ENCODE data around the gene SNAPC4. TPM values are rescaled to one million over a fixed set of nuclear protein-coding genes. Genes with fewer than 3 reads are reported as not detected.

The SNAPC4 gene
- total and polyA plus RNA-seq, 5 experiments from 2014 or later, result 0.90 to 15.6 (median 2.0) TPM

DNA sequence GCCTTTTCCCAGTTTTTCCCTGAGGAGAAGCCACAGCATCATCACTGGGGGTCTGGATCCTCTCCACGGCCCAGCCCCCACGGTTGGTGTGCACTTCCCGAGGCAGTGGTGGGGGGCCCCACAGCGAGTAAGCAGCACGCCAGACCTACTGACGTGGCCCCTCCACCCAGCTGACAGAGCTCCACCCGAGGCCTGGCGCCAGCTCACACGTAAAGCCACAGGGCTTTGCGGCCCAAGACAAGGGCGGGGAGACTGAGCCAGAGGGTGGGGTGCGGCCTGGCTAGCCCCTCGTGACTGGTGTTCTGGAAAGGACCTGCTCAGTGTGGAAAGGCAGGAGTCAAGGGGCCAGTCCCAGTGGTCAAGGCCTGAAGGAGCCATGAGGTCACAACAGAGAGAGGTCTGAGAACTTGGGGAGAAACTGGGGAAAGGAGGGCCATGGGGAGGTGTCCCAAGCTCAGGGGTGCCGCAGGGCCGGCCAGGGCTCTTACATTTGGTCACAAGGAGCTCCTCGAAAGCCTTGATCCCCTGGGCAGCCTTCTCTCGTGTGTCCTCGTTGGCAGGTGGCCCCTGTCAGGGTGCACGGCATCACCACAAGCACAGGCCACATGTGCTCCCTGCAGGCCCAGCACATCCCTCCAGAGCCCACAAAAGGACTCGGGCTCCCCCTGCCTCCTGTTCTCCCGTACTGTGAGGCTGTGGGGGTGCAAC is 5.5 kb downstream of the SNAPC4 start:
- Mint-ChIP-seq H3K9me3 (no peaks in the 10 kb centered on the region), H3K27me3 (no peaks in the 10 kb centered on the region), H3K4me3 (no peak overlapping the region), H3K4me1 (peaks cover 5 to 16% (median 13%) of the 10 kb centered on the region in 4 donors), H3K27ac (no peak overlapping the region), H3K36me3 (peaks cover 4 to 51% (median 4%) of the 10 kb centered on the region in 3 donors)
- ATAC-seq (no peak), DNase-seq (no peak)
- POLR2A ChIA-PET, result no interaction called here

DNA sequence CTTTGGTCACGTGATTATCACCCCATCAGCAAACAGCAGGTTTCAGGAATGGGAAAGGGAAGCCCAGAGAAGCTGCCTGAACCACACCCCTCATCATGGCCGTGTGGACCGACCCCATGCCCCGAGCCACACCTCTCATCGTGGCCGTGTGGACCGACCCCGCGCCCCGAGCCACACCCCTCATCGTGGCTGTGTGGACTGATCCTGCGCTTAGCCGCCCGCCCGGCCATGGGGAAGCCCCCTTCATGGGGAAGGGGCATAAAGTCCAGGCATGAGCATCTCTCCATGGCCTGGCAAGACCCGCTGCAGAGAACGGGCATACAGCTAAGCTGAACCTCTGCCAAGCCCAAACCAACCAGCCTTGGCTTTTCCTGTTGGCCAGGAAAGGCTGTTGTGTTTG is 6.4 kb downstream of the SNAPC4 start:
- no peaks in the 10 kb centered on the region for H3K9me3 Mint-ChIP-seq
- DNase-seq, result no peak
- H3K4me3 Mint-ChIP-seq, result no peak overlapping the region
- peaks cover 4 to 61% (median 4%) of the 10 kb centered on the region in 3 donors for H3K36me3 Mint-ChIP-seq
- H3K4me1 Mint-ChIP-seq, result peaks cover 2 to 8% (median 4%) of the 10 kb centered on the region in 4 donors
- no peaks in the 10 kb centered on the region for H3K27me3 Mint-ChIP-seq
- POLR2A ChIA-PET, result no interaction called here
- no peak for ATAC-seq
- H3K27ac Mint-ChIP-seq, result no peak overlapping the region

DNA sequence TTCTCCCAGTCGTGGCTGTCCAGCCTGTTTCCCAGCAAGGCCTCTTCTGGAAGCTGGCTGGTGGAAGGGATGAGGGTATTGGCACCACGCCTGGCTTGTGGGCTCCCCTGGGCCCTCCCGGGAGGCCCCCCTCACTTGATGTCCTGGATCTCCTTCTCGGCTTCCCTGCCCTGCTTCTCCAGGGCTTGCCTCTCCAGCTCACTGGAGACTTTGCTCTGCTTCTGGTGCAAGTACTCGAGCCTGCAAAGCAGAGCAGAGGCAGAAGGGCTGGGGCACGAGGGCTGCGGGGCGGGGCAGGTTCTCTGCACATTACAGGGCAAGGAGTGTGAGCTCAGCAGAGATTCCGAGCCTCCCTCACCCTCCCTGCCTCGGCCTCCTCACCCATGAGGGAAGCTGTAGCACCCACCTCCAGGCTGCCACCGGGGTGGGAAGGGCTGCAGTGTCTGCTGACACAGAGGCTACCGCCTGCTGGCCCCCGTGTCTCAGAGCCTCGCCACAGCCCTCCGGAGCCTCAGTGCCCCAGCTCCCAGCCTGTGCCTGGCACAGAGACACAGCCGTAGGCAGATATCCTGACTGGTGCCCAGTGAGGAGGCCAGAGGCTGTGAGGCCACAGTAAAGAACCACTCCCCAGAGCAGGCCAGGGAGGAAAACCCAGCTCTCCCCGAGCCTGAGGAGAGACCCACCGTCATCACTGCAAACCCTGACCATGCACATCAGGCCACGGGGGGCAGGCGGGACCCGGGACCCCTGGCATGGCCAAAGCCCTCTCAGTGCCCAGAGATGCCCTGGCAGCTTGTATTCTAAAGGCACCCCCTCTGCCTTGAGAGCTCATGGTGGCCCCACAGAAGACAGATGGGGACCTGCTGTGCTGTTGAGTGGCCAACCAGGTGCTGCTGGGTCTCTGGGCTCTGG is 7.2 kb downstream of the SNAPC4 start:
- peaks cover 0 to 5% (median under 1%) of the 10 kb centered on the region in 4 donors for H3K4me1 Mint-ChIP-seq
- no peak overlapping the region for H3K27ac Mint-ChIP-seq
- H3K36me3 Mint-ChIP-seq, result peaks cover 4 to 68% (median 8%) of the 10 kb centered on the region in 3 donors
- no peaks in the 10 kb centered on the region for H3K9me3 Mint-ChIP-seq
- POLR2A ChIA-PET, result no interaction called here
- no peak for DNase-seq
- no peak for ATAC-seq
- no peaks in the 10 kb centered on the region for H3K27me3 Mint-ChIP-seq
- H3K4me3 Mint-ChIP-seq, result no peak overlapping the region

DNA sequence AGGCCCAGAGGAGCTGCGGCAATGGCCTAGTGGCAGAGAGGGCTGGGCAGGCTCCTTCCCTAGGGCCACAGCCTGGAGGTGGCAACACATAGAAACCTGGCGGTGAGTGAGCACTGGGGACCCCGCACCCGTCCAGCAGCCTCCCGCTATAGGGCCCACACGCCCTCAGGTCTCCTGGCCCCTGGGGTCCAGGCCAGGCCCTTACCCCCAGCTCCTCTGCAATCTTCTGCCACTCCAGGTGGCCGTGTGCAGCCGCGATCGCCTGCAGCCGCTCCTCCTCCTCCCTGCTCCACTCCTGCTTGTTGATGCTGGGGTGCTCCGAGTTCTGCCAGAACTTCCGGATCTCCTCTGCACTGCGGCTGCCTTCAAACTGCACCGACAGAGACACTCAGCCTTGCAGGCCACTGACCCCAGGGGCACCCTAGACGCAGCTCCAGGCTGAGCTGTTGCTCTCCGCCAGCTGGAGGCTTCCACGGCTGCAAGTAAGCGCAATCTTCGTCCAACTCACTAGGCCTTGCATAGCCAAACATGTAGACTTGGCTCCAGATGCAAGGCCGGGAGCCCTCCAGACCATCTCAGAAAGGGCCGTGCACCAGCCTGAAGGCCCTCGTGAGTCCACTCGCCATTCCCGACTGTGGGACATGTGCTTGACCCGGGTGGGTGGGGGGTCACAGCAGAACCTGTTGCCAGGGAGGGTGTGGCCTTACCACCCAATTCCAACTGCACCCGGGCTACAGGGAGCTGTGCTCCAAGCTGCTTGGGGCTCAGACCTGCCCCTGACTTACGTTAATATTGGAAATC is 8.0 kb downstream of the SNAPC4 start:
- no peaks in the 10 kb centered on the region for H3K27me3 Mint-ChIP-seq
- H3K36me3 Mint-ChIP-seq, result peaks cover 4 to 74% (median 15%) of the 10 kb centered on the region in 3 donors
- ATAC-seq (no peak), DNase-seq (no peak)
- H3K27ac Mint-ChIP-seq, result peak overlapping the region in 1 of 10 donors; percentile 29
- H3K9me3 Mint-ChIP-seq, result no peaks in the 10 kb centered on the region
- POLR2A ChIA-PET, result no interaction called here
- peaks cover 0 to 2% (median under 1%) of the 10 kb centered on the region in 4 donors for H3K4me1 Mint-ChIP-seq
- no peak overlapping the region for H3K4me3 Mint-ChIP-seq

DNA sequence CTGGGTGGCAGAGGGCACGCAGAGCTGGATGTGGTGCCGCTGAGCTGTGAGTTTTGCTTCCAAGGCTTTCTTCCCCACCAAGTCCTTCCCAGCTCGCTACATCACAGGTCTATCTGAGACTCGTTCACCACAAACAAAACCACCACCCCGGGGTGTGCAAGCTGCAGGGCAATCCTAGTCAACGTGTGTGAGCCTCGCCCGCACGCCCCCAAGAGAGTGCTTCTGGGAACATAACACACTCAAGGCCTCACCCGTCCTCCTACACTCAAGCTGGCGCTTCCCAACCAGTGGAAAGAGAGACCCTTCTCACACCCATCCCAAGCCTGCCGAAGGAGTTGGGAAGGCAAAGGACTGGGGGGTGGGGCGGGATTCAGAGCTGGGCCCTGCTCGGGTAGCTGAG is 10.6 kb downstream of the SNAPC4 start:
- Mint-ChIP-seq H3K27me3 (no peaks in the 10 kb centered on the region), H3K9me3 (no peaks in the 10 kb centered on the region), H3K4me1 (peaks cover 8 to 16% (median 16%) of the 10 kb centered on the region in 4 donors), H3K27ac (no peak overlapping the region), H3K4me3 (no peak overlapping the region), H3K36me3 (peaks cover 4 to 74% (median 21%) of the 10 kb centered on the region in 3 donors)
- DNase-seq (no peak), ATAC-seq (no peak)
- POLR2A ChIA-PET, result interaction anchor here (1.7 kb wide), 1 partner anchor 21 kb away, joined by 5 read pairs; the partner anchor contains the start of genes ENTR1 and PMPCA

DNA sequence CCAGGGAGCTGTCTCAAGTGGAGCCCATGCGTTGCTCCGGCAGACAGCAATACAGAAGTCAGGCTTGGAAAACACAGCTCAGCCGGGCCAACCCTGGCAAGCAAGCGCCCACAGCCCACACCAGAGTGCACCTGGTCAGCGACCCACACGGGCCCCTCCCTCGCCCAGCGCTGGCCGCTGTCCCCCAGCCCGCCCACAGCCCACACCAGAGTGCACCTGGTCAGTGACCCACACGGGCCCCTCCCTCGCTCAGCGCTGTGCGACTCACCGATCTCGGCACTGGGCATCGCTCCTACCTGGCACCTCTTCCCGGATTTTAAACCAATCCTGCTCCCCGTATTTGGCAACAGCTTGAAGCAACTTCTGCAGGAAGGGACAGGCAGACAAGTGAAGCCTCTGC is 12.8 kb downstream of the SNAPC4 start:
- H3K27ac Mint-ChIP-seq, result no peak overlapping the region
- POLR2A ChIA-PET, result no interaction called here
- no peaks in the 10 kb centered on the region for H3K27me3 Mint-ChIP-seq
- H3K9me3 Mint-ChIP-seq, result no peaks in the 10 kb centered on the region
- H3K4me1 Mint-ChIP-seq, result peaks cover 8 to 20% (median 16%) of the 10 kb centered on the region in 4 donors
- no peak for ATAC-seq
- H3K4me3 Mint-ChIP-seq, result no peak overlapping the region
- peaks cover 4 to 80% (median 22%) of the 10 kb centered on the region in 3 donors for H3K36me3 Mint-ChIP-seq
- no peak for DNase-seq

DNA sequence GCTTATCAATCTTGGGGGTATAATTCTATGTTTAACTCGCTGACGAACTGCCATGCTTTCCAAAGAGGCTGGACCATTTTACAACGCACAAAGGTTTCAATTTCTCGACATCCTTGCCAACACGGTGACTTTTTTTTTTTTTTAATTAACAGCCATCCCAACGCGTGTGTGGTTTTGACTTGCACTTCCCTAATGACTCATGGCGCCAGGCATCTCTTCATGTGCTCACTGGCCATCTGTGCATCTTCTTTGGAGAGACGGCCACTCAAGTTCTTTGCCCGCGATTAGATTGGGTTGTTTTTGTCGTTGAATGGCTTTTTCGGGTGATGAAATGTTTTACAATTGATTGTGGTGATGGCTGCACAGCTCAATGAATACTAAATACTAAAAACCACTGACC is 14.0 kb downstream of the SNAPC4 start:
- DNase-seq, result no peak
- H3K4me1 Mint-ChIP-seq, result peaks cover 7 to 20% (median 16%) of the 10 kb centered on the region in 4 donors
- peak overlapping the region in 1 of 10 donors; percentile 50 for H3K27ac Mint-ChIP-seq
- POLR2A ChIA-PET, result interaction anchor here (0.7 kb wide), 1 partner anchor 1323 kb away, joined by 3 read pairs; no protein-coding TSS in a partner anchor
- no peaks in the 10 kb centered on the region for H3K27me3 Mint-ChIP-seq
- H3K9me3 Mint-ChIP-seq, result no peaks in the 10 kb centered on the region
- no peak for ATAC-seq
- H3K4me3 Mint-ChIP-seq, result no peak overlapping the region
- peaks cover 4 to 72% (median 19%) of the 10 kb centered on the region in 3 donors for H3K36me3 Mint-ChIP-seq

DNA sequence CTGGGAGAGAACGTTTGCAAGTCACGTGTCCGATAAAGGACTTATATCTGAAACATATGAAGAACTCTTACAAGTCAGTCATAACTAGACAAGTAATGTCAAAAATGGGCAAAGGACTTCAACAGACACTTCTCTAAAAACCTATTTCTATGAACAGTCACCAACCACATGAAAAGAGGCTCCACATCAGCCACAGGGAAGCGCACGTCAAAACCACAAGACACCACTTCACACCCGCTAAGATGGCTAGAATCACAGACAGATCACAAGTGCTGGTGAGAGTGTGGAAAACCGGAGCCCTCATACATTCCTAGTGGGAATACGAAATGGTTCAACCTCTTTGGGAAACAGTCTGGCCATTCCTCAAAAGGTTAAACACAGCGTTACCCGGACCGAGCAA is 15.0 kb downstream of the SNAPC4 start:
- DNase-seq (peak in 3 of 10 donors; percentile 32 to 53 (median 48)), ATAC-seq (peak; percentile 84 to 96)
- Mint-ChIP-seq H3K27me3 (no peaks in the 10 kb centered on the region), H3K9me3 (no peaks in the 10 kb centered on the region), H3K36me3 (peaks cover 4 to 65% (median 19%) of the 10 kb centered on the region in 3 donors), H3K27ac (peak overlapping the region in 4 of 10 donors; percentile 1 to 88 (median 32)), H3K4me3 (peak overlapping the region in 5 of 10 donors; percentile 6 to 57 (median 28)), H3K4me1 (peaks cover 7 to 20% (median 16%) of the 10 kb centered on the region in 4 donors)
- POLR2A ChIA-PET, result interaction anchor here (1.1 kb wide), 1 partner anchor 19 kb away, joined by 4 read pairs; no protein-coding TSS in a partner anchor

DNA sequence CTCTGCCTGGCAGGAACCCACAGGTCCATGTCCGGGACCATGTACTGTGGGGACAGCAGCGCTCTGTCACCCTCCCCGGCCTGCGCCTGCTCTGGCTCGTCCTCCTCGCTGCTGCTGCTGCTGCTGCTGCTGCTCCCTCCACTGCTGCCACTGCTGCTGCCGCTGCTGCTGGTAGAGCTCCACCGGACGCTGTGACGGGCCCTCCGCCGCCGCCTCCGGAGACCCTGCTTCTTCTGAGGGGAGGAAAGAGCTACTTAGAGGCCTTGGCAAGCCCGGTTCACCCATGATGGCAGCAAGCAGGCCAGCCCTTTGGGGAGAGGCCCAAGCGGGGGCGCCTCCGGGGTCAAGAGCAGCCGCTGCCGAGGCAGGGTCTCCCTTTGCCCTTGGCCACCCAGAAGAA is 16.5 kb downstream of the SNAPC4 start:
- Mint-ChIP-seq H3K9me3 (no peaks in the 10 kb centered on the region), H3K36me3 (peaks cover 0 to 54% (median 17%) of the 10 kb centered on the region in 3 donors), H3K4me1 (peaks cover 7 to 20% (median 16%) of the 10 kb centered on the region in 4 donors), H3K4me3 (no peak overlapping the region), H3K27ac (no peak overlapping the region), H3K27me3 (no peaks in the 10 kb centered on the region)
- DNase-seq (no peak), ATAC-seq (no peak)
- POLR2A ChIA-PET, result no interaction called here

DNA sequence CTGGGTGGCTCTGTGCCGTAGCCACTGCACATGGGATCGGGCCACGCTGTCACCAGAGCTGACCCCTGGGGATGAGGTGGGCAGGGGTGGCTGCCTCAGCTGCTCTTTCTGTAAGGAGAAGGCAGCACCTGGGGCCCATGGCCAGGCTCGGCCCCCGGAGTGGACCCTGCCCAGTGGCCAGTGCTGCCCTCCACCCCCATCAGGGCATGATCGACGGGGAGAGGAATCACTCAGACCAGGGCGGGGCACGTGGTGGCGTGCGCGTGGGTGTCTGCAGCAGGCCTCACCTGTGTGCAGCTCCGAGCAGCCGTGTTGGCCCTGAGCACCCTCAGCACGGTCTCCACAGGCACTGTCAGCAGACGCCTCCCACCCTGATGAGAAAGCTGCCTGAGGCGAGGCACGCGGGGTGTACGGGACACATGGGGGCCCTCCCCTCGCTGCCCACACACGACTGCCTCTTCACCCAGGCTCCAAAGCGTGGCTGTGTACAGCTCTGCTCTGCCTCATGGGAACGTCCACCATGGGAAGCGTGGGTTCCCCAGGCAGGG is 17.9 kb downstream of the SNAPC4 start:
- Mint-ChIP-seq H3K36me3 (peaks cover 0 to 40% (median 8%) of the 10 kb centered on the region in 3 donors), H3K4me3 (no peak overlapping the region), H3K9me3 (no peaks in the 10 kb centered on the region), H3K27ac (no peak overlapping the region), H3K4me1 (peaks cover 7 to 20% (median 16%) of the 10 kb centered on the region in 4 donors), H3K27me3 (no peaks in the 10 kb centered on the region)
- ATAC-seq, result no peak
- DNase-seq, result no peak
- POLR2A ChIA-PET, result no interaction called here

DNA sequence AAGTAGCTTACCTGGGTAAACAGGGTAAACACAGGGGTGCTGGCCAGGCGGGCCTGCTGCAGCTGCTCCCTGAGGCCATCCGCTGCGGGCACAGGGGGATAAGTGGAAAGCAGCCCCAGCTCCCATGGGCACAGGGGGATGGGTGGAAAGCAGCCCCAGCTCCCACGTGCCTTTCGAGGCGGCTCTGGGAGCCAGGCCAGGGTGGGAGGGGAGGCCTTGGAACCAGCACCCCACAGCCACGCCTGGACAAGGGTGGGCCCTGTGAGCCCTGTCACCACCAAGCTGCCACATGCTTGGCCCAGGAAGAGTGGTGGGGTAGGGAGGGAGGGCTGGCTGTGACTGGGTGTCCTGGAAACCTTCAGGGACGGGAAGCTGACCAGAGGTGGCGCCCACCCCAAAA is 18.7 kb downstream of the SNAPC4 start:
- peaks cover 7 to 20% (median 16%) of the 10 kb centered on the region in 4 donors for H3K4me1 Mint-ChIP-seq
- peaks cover 0 to 35% (median 7%) of the 10 kb centered on the region in 3 donors for H3K36me3 Mint-ChIP-seq
- no peak for DNase-seq
- no peaks in the 10 kb centered on the region for H3K9me3 Mint-ChIP-seq
- ATAC-seq, result no peak
- H3K27ac Mint-ChIP-seq, result no peak overlapping the region
- no peak overlapping the region for H3K4me3 Mint-ChIP-seq
- POLR2A ChIA-PET, result no interaction called here
- no peaks in the 10 kb centered on the region for H3K27me3 Mint-ChIP-seq

DNA sequence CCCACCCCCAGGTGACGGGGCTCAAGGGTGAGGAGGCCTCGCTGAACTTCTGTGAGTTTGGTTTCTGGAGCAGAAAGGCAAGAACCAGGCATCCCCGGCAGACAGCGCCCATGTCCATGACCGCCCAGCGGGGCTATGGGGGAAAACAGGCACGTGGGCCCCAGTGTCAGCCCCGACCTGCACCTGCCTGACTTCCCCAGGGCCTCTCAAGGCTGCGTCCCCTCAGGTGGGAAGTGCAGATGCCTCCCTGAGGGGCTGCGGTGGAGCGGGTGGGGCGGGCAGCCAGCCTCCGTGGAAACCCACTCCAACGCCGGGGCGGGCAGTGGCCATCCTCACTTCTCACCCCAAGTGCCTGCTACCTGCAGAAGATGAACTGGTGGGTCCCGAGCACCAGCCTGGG is 19.6 kb downstream of the SNAPC4 start:
- Mint-ChIP-seq H3K4me3 (no peak overlapping the region), H3K27ac (no peak overlapping the region), H3K36me3 (peaks cover 0 to 29% (median 7%) of the 10 kb centered on the region in 3 donors), H3K27me3 (no peaks in the 10 kb centered on the region), H3K9me3 (no peaks in the 10 kb centered on the region), H3K4me1 (peaks cover 7 to 12% (median 9%) of the 10 kb centered on the region in 4 donors)
- DNase-seq (no peak), ATAC-seq (no peak)
- POLR2A ChIA-PET, result interaction anchor here (1.3 kb wide), 1 partner anchor 17 kb away, joined by 4 read pairs; the partner anchor contains the start of gene DNLZ
